Activated T-cell treated with anti-CD3 and anti-CD28 coated beads, Interleukin-2, amount 50 U/mL, for 72 hours (primary cell): ENCODE measurements around the gene PTH2. TPM values are rescaled to one million over a fixed set of nuclear protein-coding genes. Genes with fewer than 3 reads are reported as not detected.
A peak's percentile ranks its signal among the peaks of the same experiment; 100 is the strongest.

ENCODE experiments used
- ATAC-seq, 2 donors: fragments of 150-1000 bp; cut with Tn5 transposase; replicated peaks in 1 of 2; 2 replicates each; pipeline ENCODE4 v1.10.0; 2021; ENCODE audit warnings: moderate library complexity in 2 of 2, mild to moderate bottlenecking in 1 of 2
- DNase-seq, 2 donors: peaks; one replicate each; pipeline ENCODE4 v3.0.0; 2021 to 2022; ENCODE audit warnings: mixed read lengths in 1 of 2
- H3K27ac Mint-ChIP-seq: one replicate; pipeline ENCODE4 v1.8.0; 2022; ENCODE audit warnings: mild to moderate bottlenecking, moderate library complexity, mixed read lengths
- H3K27me3 Mint-ChIP-seq: one replicate; pipeline ENCODE4 v1.8.0; 2022; ENCODE audit warnings: low read depth, mixed read lengths
- H3K36me3 Mint-ChIP-seq, 2 donors: one replicate each; pipeline ENCODE4 v1.8.0; 2022; ENCODE audit warnings: mixed read lengths in 2 of 2, mild to moderate bottlenecking in 1 of 2; ENCODE audit not compliant: insufficient read depth in 2 of 2
- H3K4me1 Mint-ChIP-seq: one replicate; pipeline ENCODE4 v1.8.0; 2022; ENCODE audit warnings: low read depth, mixed read lengths
- H3K4me3 Mint-ChIP-seq, 2 donors: one replicate each; pipeline ENCODE4 v1.8.0; 2022; ENCODE audit warnings: mild to moderate bottlenecking in 2 of 2, mixed read lengths in 2 of 2, moderate library complexity in 2 of 2
- H3K9me3 Mint-ChIP-seq, 2 donors: one replicate each; pipeline ENCODE4 v1.8.0; 2022; ENCODE audit warnings: mixed read lengths in 2 of 2
- total RNA-seq, 2 donors: library from RNA; stranded (reverse); gene quantifications; one replicate each; pipeline ENCODE4 v1.2.3, GENCODE V29; 2022

Gene PTH2
- total RNA-seq, 2 donors from 2014 or later, result not detected

- Mint-ChIP-seq H3K4me1 (peaks cover 48% of the 10 kb centered on the region), H3K9me3 (no peaks in the 10 kb centered on the region), H3K27ac (peak overlapping the region; percentile 47), H3K27me3 (no peaks in the 10 kb centered on the region), H3K4me3 (peak overlapping the region; percentile 41 to 58), H3K36me3 (no peaks in the 10 kb centered on the region)
- ATAC-seq (peak; percentile 53 to 69), DNase-seq (no peak)
Observed at GRCh38 chr19:49409441-49410029, 13.7 kb downstream of the PTH2 start.

DNA sequence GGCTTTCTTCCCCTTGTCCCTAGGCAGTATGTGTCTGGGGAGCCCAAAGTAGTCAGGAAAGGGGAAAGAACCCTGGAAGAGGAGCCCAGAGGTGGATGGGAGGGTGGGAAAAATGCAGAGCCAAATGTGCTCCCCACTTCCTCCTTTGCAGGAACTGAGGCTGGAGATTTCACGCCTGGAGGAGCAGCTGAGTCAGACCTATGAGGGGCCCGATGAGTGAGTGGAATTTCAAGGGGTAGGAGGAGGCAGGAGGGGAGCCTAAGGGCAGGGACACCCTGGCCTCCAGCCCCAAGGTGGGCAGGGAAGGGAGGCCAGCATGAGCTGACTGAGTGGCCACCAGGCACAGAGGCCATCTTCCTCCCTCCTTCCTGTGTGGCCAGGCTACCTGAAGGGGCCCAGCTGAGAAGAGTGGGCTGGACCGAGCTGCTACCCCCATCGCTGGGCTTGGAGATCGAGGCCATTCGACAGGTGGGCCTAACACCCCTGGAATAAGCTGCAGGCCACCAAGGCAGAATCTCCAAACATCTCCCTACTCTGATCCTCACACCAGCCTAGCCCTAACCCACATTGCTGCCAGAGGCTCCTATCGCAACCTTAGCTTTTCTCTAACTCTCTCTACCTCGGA, 14.3 kb downstream of the PTH2 start:
- Mint-ChIP-seq H3K36me3 (no peaks in the 10 kb centered on the region), H3K4me1 (peaks cover 48% of the 10 kb centered on the region), H3K4me3 (peak overlapping the region; percentile 41 to 58), H3K9me3 (no peaks in the 10 kb centered on the region), H3K27ac (peak overlapping the region; percentile 47), H3K27me3 (no peaks in the 10 kb centered on the region)
- DNase-seq (no peak), ATAC-seq (no peak)

- Mint-ChIP-seq H3K4me3 (peak overlapping the region in 1 of 2 donors; percentile 25), H3K4me1 (peaks cover 48% of the 10 kb centered on the region), H3K9me3 (no peaks in the 10 kb centered on the region), H3K27ac (no peak overlapping the region), H3K27me3 (no peaks in the 10 kb centered on the region), H3K36me3 (no peaks in the 10 kb centered on the region)
- ATAC-seq (peak; percentile 22 to 25), DNase-seq (no peak)
Observed at GRCh38 chr19:49407482-49408015, 15.7 kb downstream of the PTH2 start.

DNA sequence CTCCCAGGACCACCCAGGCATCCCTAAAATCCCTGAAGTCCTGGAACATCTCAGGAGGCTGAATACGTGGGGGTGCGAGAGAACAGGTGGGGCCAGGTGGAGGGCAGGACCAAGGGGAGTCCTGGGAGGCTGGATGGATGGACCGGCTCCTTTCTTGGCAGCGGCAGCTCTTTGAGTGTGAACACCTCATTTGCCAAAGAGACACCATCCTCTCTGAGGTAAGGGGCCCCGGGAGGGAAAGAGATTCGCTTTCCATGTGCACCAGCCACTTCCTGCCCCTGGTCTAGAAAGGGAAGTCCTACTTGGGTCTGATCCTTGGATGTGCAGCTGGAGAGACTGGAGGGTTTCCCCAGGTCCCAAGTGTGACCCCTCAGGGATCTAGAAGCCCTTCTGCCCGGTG, 16.2 kb downstream of the PTH2 start:
- no peaks in the 10 kb centered on the region for H3K36me3 Mint-ChIP-seq

DNA sequence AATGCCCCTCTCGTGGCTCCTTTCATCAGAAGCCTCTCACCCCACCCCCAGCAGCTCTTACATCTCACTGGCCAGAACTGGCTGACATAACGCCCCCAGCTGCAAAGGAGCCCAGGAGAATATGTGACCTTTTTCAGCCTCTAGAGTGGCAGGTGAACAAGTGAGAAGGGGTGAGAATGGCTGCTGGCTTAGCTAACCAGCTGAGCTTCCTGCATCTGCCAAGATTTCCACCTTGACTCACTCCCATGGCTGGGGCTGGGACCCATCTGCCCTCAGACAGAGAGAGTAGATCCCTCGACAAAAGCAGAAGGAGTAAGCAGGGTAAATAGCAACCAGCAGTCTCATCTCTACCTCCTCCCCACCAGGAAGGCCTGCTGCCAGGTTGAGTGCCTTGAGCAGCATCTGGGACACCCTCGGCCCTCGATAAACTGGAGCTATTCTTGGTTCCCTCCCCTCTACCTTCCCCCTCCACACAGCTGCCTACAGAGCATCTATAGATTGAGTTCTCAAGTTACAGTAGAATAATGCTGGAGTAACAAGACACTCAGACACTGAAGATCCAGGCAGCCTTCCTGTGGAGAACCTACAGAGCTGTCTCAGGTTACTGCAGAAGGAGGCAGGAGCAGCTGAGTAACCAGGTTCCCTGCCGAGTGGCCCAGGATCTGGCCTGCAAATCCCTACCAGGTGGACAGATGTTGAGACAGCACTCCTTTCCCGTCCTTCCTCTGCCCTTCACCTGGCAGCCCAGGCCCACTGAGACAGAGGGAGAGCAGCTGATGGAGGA, 19.6 kb downstream of the PTH2 start:
- ATAC-seq (no peak), DNase-seq (no peak)
- Mint-ChIP-seq H3K27me3 (no peaks in the 10 kb centered on the region), H3K36me3 (no peaks in the 10 kb centered on the region), H3K4me1 (peaks cover 19% of the 10 kb centered on the region), H3K27ac (no peak overlapping the region), H3K9me3 (no peaks in the 10 kb centered on the region), H3K4me3 (no peak overlapping the region)

More for the DNA sequence above, 16.2 kb downstream of the PTH2 start:
- Mint-ChIP-seq H3K27me3 (no peaks in the 10 kb centered on the region), H3K4me3 (no peak overlapping the region), H3K4me1 (peaks cover 44% of the 10 kb centered on the region), H3K27ac (no peak overlapping the region), H3K9me3 (no peaks in the 10 kb centered on the region)
- DNase-seq (no peak), ATAC-seq (no peak)

DNA sequence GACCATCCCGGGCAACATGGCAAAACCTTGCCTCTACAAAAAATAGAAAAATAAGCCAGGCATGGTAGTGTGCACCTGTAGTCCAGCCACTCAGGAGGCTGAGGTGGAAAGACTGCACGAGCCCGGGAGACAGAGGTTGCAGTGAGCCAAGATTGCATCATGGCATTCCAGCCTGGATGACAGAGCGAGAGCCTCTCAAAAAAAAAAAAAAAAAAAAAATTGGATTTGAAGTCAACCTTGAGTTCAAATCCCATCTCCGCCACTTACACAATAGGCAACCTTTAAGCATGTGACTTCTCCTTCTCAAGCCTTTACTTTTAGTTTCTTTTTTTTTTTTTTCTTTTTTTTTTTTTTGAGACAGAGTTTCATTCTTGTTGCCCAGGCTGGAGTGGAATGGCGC, 23.2 kb downstream of the PTH2 start:
- Mint-ChIP-seq H3K4me1 (peaks cover 13% of the 10 kb centered on the region), H3K9me3 (no peaks in the 10 kb centered on the region), H3K36me3 (no peaks in the 10 kb centered on the region), H3K27me3 (no peaks in the 10 kb centered on the region), H3K4me3 (no peak overlapping the region), H3K27ac (no peak overlapping the region)
- DNase-seq, result no peak
- no peak for ATAC-seq

DNA sequence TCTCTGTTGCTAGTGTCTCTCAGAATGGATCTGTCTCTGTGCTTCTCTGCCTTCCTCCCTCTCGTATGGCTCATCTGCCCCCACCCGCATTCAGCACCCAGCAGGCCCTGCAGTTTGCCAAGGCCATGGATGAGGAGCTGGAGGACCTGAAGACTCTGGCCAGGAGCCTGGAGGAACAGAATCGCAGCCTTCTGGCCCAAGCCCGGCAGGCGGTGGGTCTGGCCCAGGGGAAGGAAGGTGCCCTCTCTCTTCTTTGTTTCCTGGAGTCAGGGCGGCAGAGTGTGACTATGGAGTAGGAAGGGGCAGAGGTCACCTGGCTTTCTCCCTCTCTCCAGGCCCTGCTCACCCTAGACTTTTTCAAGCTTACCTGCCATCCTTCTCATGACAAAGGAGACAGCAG, 24.3 kb downstream of the PTH2 start:
- Mint-ChIP-seq H3K4me1 (peaks cover 13% of the 10 kb centered on the region), H3K27ac (no peak overlapping the region)
- DNase-seq, result no peak

DNA sequence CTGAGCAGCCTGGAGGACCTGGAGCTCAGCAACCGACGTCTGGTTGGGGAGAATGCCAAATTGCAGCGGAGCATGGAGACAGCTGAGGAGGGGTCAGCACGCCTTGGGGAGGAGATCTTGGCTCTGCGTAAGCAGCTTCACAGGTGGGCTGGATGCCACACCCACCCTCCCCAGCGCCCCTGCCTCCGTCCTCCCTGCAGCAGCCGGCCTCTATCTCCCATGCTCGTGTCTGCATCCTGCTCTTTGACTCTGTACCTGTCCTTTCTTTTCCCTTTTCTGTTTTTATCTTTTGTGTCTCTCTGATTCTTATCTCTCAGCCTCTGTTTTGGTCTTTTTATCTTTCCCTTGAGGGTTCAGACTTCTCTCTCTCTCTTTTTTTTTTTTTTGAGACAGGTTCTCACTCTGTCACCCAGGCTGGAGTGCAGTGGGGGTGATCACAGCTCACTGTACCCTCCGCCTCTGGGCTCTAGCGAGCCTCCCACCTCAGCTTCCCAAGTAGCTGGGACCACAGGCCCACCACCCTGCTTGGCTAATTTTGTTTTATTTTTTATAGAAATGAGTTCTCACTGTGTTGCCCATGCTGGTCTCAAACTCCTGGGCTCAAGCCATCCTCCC, 25.1 kb downstream of the PTH2 start:
- Mint-ChIP-seq H3K36me3 (no peaks in the 10 kb centered on the region), H3K9me3 (no peaks in the 10 kb centered on the region)

More for the DNA sequence above, 24.3 kb downstream of the PTH2 start:
- Mint-ChIP-seq H3K9me3 (no peaks in the 10 kb centered on the region), H3K4me3 (no peak overlapping the region), H3K36me3 (no peaks in the 10 kb centered on the region), H3K27me3 (no peaks in the 10 kb centered on the region)
- ATAC-seq, result no peak

DNA sequence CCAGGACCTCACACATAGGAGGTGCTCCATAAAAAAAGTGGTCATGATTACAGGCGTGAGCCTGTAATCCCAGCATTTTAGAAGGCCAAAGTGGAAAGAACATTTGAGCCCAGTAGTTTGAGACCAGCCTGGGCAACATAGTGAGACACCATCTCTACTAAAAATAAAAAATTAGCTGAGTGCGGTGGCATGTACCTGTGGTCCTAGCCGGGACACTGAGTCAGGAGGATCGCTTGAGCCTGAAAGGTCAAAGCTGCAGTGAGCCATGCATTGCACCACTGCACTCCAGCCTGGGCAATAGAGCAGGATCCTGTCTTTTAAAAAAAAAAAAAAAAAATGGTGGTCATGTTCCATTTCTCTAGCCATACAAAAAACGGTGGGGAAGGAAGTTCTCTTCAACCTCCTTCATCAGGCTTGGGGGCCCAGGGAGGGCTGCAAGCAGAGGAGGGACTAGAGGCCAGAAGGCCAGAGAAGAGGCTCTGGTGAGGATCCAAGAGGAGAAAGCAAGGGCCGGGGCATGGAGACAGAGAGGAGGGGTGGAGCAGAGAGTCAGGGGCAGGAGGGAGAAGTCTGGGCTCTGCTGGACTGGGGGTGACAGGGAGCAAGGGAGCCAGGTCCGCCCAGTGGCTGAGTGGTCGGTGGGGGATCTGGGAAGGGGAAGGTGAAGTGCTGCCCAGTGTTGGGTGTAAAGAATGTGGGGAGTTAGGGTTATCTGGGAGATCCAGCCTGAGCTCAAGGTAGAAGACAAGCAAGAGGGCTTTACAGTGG, 26.3 kb downstream of the PTH2 start:
- no peak for ATAC-seq
- DNase-seq, result no peak
- no peaks in the 10 kb centered on the region for H3K9me3 Mint-ChIP-seq
- peaks cover 18% of the 10 kb centered on the region for H3K4me1 Mint-ChIP-seq
- no peaks in the 10 kb centered on the region for H3K36me3 Mint-ChIP-seq
- H3K27me3 Mint-ChIP-seq, result peaks cover 4% of the 10 kb centered on the region
- no peak overlapping the region for H3K27ac Mint-ChIP-seq
- no peak overlapping the region for H3K4me3 Mint-ChIP-seq

More for the DNA sequence above, 25.1 kb downstream of the PTH2 start:
- DNase-seq, result no peak
- no peak overlapping the region for H3K27ac Mint-ChIP-seq
- ATAC-seq, result no peak
- no peaks in the 10 kb centered on the region for H3K27me3 Mint-ChIP-seq
- H3K4me3 Mint-ChIP-seq, result peak overlapping the region in 1 of 2 donors; percentile 27
- H3K4me1 Mint-ChIP-seq, result peaks cover 13% of the 10 kb centered on the region

DNA sequence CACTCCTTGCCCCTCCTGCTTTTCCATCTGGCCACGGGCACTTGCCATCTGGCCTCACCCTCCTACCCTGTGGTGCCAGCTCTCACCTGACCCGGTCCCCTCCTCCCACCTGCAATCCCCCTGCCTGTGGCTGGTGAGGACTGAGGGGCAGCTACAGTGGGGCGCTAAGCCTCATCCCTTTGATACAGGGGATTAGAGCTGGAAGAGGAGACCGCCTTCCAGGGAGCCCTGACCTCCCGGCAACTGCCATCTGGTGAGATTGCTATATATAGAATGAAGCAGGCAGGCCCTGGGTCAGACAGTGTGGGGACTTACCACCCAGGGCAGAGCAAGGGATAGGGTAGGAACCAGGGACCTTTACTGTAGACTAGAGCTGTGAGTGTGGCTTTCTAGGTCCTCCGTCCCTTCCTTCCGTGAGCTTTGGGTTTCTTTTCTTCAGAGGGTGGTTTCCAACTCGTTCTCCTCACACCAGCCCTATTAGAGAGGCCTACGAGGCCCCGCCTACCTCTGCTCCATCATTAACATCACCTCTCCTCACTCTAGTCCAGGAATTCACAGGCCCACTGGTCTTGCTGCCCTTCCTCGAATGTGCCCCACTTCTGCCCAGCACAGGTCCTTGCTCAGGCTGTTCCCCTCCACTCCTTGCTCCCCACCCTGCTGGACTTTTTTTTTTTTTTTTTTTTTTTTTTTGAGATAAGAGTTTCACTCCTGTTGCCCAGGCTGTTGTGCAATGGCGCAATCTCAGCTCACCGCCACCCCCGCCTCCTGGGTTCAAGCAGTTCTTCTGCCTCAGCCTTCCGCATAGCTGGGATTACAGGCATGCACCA, 27.4 kb downstream of the PTH2 start:
- no peak overlapping the region for H3K4me3 Mint-ChIP-seq
- H3K4me1 Mint-ChIP-seq, result peaks cover 24% of the 10 kb centered on the region
- no peak overlapping the region for H3K27ac Mint-ChIP-seq
- no peak for ATAC-seq
- DNase-seq, result no peak
- H3K27me3 Mint-ChIP-seq, result peaks cover 7% of the 10 kb centered on the region
- no peaks in the 10 kb centered on the region for H3K36me3 Mint-ChIP-seq
- H3K9me3 Mint-ChIP-seq, result no peaks in the 10 kb centered on the region

- H3K36me3 Mint-ChIP-seq, result no peaks in the 10 kb centered on the region
- H3K9me3 Mint-ChIP-seq, result no peaks in the 10 kb centered on the region
- ATAC-seq, result no peak
- H3K27ac Mint-ChIP-seq, result no peak overlapping the region
- no peak overlapping the region for H3K4me3 Mint-ChIP-seq
- H3K4me1 Mint-ChIP-seq, result peaks cover 22% of the 10 kb centered on the region
- H3K27me3 Mint-ChIP-seq, result peaks cover 7% of the 10 kb centered on the region
- no peak for DNase-seq
Observed at GRCh38 chr19:49393881-49394280, 29.4 kb downstream of the PTH2 start.
